Fibroblast of lung (primary cell): Measurements from ENCODE around the gene NBEA. TPM values are rescaled to one million over a fixed set of nuclear protein-coding genes. Genes with fewer than 3 reads are reported as not detected.

ENCODE experiments used
- DNase-seq, 2 donors: peaks; one replicate each; pipeline versions ENCODE4 v3.0.0 to v3.0.0-alpha.2; 2010; ENCODE audit warnings: low read depth in 2 of 2
- H2AFZ ChIP-seq: 2 replicates; pipeline ENCODE4 v1.5.1; 2012; ENCODE audit warnings: low read length, control low read depth, inconsistent platforms
- H3K27ac ChIP-seq: 2 replicates; pipeline ENCODE4 v1.5.1; 2011; ENCODE audit warnings: low read length, control low read depth; ENCODE audit not compliant: insufficient read depth
- H3K27me3 ChIP-seq: 2 replicates; pipeline ENCODE4 v1.5.1; 2011; ENCODE audit warnings: mild to moderate bottlenecking, low read length; ENCODE audit not compliant: control insufficient read depth, insufficient read depth
- H3K36me3 ChIP-seq: 2 replicates; pipeline ENCODE4 v1.5.1; 2011; ENCODE audit warnings: low read length; ENCODE audit not compliant: control insufficient read depth, insufficient read depth
- H3K4me1 ChIP-seq: 2 replicates; pipeline ENCODE4 v1.5.1; 2011; ENCODE audit warnings: low read length; ENCODE audit not compliant: control insufficient read depth, insufficient read depth; ENCODE audit errors: extremely low read depth
- H3K4me2 ChIP-seq: 2 replicates; pipeline ENCODE4 v1.5.1; 2011; ENCODE audit warnings: low read length, control low read depth; ENCODE audit not compliant: insufficient read depth; ENCODE audit errors: extremely low read depth
- H3K4me3 ChIP-seq, 4 experiments: fragments of 200-600 bp in 1 of 4; sonication (generic) in 1 of 4; replicated peaks in 1 of 4; 2 replicates each; pipeline ENCODE4 v1.5.1; 2011 to 2016; ENCODE audit warnings: low read length in 4 of 4, low read depth in 3 of 4, mild to moderate bottlenecking in 3 of 4, control low read depth in 2 of 4, inconsistent platforms in 1 of 4, mixed read lengths in 1 of 4; ENCODE audit not compliant: insufficient read depth in 1 of 4; ENCODE audit errors: control extremely low read depth in 1 of 4
- H3K79me2 ChIP-seq: 2 replicates; pipeline ENCODE4 v1.5.1; 2012; ENCODE audit warnings: mild to moderate bottlenecking, low read length, inconsistent platforms; ENCODE audit not compliant: control insufficient read depth, insufficient read depth
- H3K9ac ChIP-seq: 2 replicates; pipeline ENCODE4 v1.5.1; 2011; ENCODE audit warnings: mild to moderate bottlenecking, low read length, control low read depth; ENCODE audit not compliant: insufficient read depth
- H3K9me3 ChIP-seq: 2 replicates; pipeline ENCODE4 v1.5.1; 2012; ENCODE audit warnings: low read depth, low read length; ENCODE audit not compliant: control insufficient read depth, insufficient read depth
- H4K20me1 ChIP-seq: 2 replicates; pipeline ENCODE4 v1.5.1; 2011; ENCODE audit warnings: low read length; ENCODE audit not compliant: control insufficient read depth, insufficient read depth; ENCODE audit errors: extremely low read depth
- EZH2 ChIP-seq: IDR thresholded peaks from 2 replicates; pipeline ENCODE4 v1.5.1; 2012; ENCODE audit warnings: low read length, control low read depth, mild to moderate bottlenecking; ENCODE audit errors: missing control alignments
- polyA plus RNA-seq, 2 donors: library from polyadenylated mRNA; depleted of rRNA in 1 of 2; stranded (reverse) in 1 of 2; unstranded in 1 of 2; fragments of >200 nt; gene quantifications; 2 replicates each; pipeline ENCODE4 v1.2.1, GENCODE V29; 2011 to 2012; ENCODE audit warnings: missing spikeins in 1 of 2
- total RNA-seq: library from RNA; depleted of rRNA; stranded (reverse); fragments of >200 nt; gene quantifications from 2 replicates; pipeline ENCODE4 v1.2.1, GENCODE V29; 2014
- TF ChIP-seq, protein P1 (sequence below), 2 donors: IDR thresholded peaks in 1 of 2; conservative IDR thresholded peaks in 1 of 2; 1 replicate in 1 of 2; 2 replicates in 1 of 2; pipeline ENCODE4 v1.5.1; 2011 to 2012; ENCODE audit warnings: low read length in 2 of 2, control low read depth in 1 of 2, inconsistent platforms in 1 of 2, low read depth in 1 of 2, mild to moderate bottlenecking in 1 of 2

The NBEA gene
- total and polyA plus RNA-seq, 2 donors (not counting 1 experiment from before 2014, with no cell fraction given) = 3.6 to 7.8 TPM

DNA sequence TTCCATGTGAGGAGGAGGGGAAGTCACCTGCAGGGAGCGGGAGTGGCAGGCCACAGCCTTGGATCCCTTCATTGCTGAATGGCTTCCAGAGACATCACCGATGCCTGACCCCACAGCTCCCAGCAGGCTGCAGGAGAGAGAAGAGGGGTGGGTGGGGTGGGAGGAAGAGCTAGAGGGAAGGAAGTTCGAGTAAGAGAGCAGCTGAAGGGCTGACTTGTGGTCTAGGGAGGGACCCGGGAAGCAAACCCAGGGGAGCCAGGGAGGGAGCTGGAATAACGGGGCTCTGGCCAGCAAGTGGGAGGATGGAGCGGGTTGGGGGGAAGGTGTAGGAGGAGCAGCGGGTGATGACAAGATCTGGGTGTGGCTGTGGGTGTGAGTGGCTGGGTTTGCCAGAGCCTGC is 764.2 kb downstream of the NBEA start:
- no peaks in the 10 kb centered on the region for H3K9me3 ChIP-seq
- no peaks in the 10 kb centered on the region for H3K27me3 ChIP-seq
- no peaks in the 10 kb centered on the region for H3K36me3 ChIP-seq
- H3K4me1 ChIP-seq = no peaks in the 10 kb centered on the region
- no peak for TF ChIP-seq EZH2
- TF ChIP-seq, protein P1, sequence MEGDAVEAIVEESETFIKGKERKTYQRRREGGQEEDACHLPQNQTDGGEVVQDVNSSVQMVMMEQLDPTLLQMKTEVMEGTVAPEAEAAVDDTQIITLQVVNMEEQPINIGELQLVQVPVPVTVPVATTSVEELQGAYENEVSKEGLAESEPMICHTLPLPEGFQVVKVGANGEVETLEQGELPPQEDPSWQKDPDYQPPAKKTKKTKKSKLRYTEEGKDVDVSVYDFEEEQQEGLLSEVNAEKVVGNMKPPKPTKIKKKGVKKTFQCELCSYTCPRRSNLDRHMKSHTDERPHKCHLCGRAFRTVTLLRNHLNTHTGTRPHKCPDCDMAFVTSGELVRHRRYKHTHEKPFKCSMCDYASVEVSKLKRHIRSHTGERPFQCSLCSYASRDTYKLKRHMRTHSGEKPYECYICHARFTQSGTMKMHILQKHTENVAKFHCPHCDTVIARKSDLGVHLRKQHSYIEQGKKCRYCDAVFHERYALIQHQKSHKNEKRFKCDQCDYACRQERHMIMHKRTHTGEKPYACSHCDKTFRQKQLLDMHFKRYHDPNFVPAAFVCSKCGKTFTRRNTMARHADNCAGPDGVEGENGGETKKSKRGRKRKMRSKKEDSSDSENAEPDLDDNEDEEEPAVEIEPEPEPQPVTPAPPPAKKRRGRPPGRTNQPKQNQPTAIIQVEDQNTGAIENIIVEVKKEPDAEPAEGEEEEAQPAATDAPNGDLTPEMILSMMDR (conservative IDR thresholded peaks at IDR 0.05 in 1 of 2, IDR thresholded peaks at IDR 0.05 in 1 of 2; ENCODE audit: low read depth in 1 of 2, low read length in 2 of 2) = no peak
- H4K20me1 ChIP-seq = no peaks in the 10 kb centered on the region
- H3K9ac ChIP-seq = no peak overlapping the region
- no peak overlapping the region for H3K4me3 ChIP-seq
- no peak overlapping the region for H2AFZ ChIP-seq
- H3K79me2 ChIP-seq = no peaks in the 10 kb centered on the region
- H3K27ac ChIP-seq = no peak overlapping the region
- no peak overlapping the region for H3K4me2 ChIP-seq
- no peak for DNase-seq

DNA sequence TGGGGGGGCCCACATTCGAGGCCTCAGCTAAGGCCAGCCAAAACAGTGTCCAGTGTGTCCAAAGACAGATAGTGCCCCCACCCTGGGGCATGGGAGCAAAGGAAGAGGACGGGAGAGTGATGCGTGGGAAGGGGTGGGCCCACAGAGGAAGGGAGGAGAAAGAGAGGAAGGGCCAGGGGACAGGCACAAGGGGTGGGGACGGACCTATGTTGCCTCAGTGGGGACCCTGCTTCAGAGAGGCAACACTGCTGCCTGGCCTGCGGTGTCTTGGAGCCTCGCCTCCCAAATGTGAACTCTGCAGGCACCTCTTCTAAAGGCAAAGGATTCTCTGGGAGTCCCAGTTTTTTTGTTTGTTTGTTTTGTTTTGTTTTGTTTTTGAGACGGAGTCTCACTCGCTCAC is 764.7 kb downstream of the NBEA start:
- H3K4me3 ChIP-seq = no peak overlapping the region
- no peaks in the 10 kb centered on the region for H3K9me3 ChIP-seq
- H2AFZ ChIP-seq = no peak overlapping the region
- no peaks in the 10 kb centered on the region for H3K4me1 ChIP-seq
- TF ChIP-seq, protein P1 (conservative IDR thresholded peaks at IDR 0.05 in 1 of 2, IDR thresholded peaks at IDR 0.05 in 1 of 2; ENCODE audit: low read depth in 1 of 2, low read length in 2 of 2) = no peak
- no peak for TF ChIP-seq EZH2
- DNase-seq = no peak
- H4K20me1 ChIP-seq = no peaks in the 10 kb centered on the region
- H3K27me3 ChIP-seq = no peaks in the 10 kb centered on the region
- no peaks in the 10 kb centered on the region for H3K79me2 ChIP-seq
- H3K4me2 ChIP-seq = no peak overlapping the region
- no peak overlapping the region for H3K9ac ChIP-seq
- no peak overlapping the region for H3K27ac ChIP-seq
- H3K36me3 ChIP-seq = no peaks in the 10 kb centered on the region

DNA sequence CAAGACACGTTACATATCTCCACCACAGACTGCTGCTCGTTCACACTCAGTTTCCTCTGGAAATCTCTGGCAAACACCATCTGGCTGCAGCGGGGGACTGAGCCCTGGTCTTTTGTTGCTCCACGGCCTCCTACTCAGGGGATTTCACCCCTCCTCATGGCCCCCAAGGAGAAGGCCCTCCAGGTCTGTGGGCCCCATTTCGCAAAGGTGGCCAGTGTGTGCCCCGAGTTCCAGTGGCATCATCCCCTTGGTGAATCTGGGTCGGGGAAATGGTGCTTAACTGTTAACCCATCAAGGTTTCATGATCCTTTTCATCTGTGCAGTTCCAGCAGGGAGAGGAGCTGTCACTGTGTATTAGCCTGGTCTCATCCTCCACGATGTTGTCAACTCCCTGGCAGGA is 769.8 kb downstream of the NBEA start:
- H4K20me1 ChIP-seq = no peaks in the 10 kb centered on the region
- no peak overlapping the region for H2AFZ ChIP-seq
- H3K79me2 ChIP-seq = no peaks in the 10 kb centered on the region
- no peaks in the 10 kb centered on the region for H3K27me3 ChIP-seq
- TF ChIP-seq, protein P1 (conservative IDR thresholded peaks at IDR 0.05 in 1 of 2, IDR thresholded peaks at IDR 0.05 in 1 of 2; ENCODE audit: low read depth in 1 of 2, low read length in 2 of 2) = no peak
- TF ChIP-seq EZH2 = no peak
- no peaks in the 10 kb centered on the region for H3K9me3 ChIP-seq
- H3K36me3 ChIP-seq = no peaks in the 10 kb centered on the region
- H3K9ac ChIP-seq = no peak overlapping the region
- H3K4me3 ChIP-seq = no peak overlapping the region
- H3K27ac ChIP-seq = no peak overlapping the region
- no peak for DNase-seq
- H3K4me1 ChIP-seq = peaks cover 14% of the 10 kb centered on the region
- no peak overlapping the region for H3K4me2 ChIP-seq
